WTC11 (cell line): ENCODE measurements around the gene RPS27A.

ENCODE experiments used
- FOXJ3 ChIP-seq: sonication (generic); formaldehyde crosslinking; IDR thresholded peaks from 2 replicates; pipeline ENCODE4 v1.9.0; 2021; ENCODE audit warnings: missing genetic modification reagents, mild to moderate bottlenecking, borderline replicate concordance
- FOXP1 ChIP-seq: sonication (generic); formaldehyde crosslinking; IDR thresholded peaks from 2 replicates; pipeline ENCODE4 v1.8.0; 2022; ENCODE audit warnings: missing genetic modification reagents, mild to moderate bottlenecking, moderate library complexity, borderline replicate concordance
- MYBL2 ChIP-seq: sonication (generic); formaldehyde crosslinking; IDR thresholded peaks from 2 replicates; pipeline ENCODE4 v1.8.1; 2023; ENCODE audit warnings: mild to moderate bottlenecking, moderate library complexity, missing genetic modification reagents
- TCF7 ChIP-seq: sonication (generic); formaldehyde crosslinking; IDR thresholded peaks from 2 replicates; pipeline ENCODE4 v1.8.0; 2022; ENCODE audit warnings: mild to moderate bottlenecking, low read depth, missing genetic modification reagents, moderate library complexity
- TEAD4 ChIP-seq: sonication (generic); formaldehyde crosslinking; IDR thresholded peaks from 2 replicates; pipeline ENCODE4 v1.8.0; 2022; ENCODE audit warnings: mild to moderate bottlenecking, missing genetic modification reagents
- TP53 ChIP-seq: sonication (generic); formaldehyde crosslinking; IDR thresholded peaks from 2 replicates; pipeline ENCODE4 v1.8.1; 2023; ENCODE audit warnings: mild to moderate bottlenecking, missing genetic modification reagents
- ZBTB21 ChIP-seq: sonication (generic); formaldehyde crosslinking; IDR thresholded peaks from 2 replicates; pipeline ENCODE4 v1.8.1; 2023; ENCODE audit warnings: mild to moderate bottlenecking, missing genetic modification reagents, borderline replicate concordance
- ZNF416 ChIP-seq: fragments of 250-450 bp; sonication (Bioruptor Pico); IDR thresholded peaks from 2 replicates; pipeline ENCODE4 v1.9.0; 2021; ENCODE audit warnings: mild to moderate bottlenecking, inconsistent platforms
- TF ChIP-seq, protein P1 (sequence below): sonication (generic); formaldehyde crosslinking; IDR thresholded peaks from 2 replicates; pipeline ENCODE4 v1.8.1; 2023; ENCODE audit warnings: mild to moderate bottlenecking, missing genetic modification reagents
- TF ChIP-seq, protein P2 (sequence below): fragments of 200-600 bp; IDR thresholded peaks from 2 replicates; pipeline ENCODE4 v1.8.0; 2022; ENCODE audit warnings: antibody characterized with exemption
- TF ChIP-seq, protein P3 (sequence below): sonication (generic); formaldehyde crosslinking; IDR thresholded peaks from 2 replicates; pipeline ENCODE4 v1.8.0; 2022; ENCODE audit warnings: mild to moderate bottlenecking, missing genetic modification reagents

DNA sequence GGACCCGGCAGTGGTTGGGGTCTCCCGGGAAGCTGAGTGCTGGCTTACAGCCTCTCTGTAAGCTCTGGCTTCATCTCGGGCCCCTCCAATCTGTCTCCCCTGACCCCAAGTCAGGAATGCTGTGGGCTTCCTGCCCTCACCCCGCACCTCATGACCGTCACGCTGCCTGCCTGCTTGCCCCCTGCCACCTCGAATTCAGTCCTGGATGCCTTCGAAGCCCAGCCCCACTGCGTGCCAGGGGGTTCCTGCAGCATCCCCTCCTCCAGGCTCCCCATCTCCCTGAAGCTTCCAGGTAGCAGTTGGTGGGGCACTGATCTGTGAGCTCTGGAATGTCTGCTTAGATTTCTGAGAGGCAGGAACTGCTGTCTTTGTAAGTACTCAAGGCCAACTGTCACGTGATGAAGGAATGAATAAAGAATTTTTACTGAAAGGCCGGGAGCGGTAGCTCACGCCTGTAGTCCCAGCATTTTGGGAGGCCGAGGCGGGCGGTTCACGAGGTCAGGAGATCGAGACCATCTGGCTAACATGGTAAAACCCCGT is 6.9 kb upstream of the RPS27A start:
- TF ChIP-seq, protein P1, sequence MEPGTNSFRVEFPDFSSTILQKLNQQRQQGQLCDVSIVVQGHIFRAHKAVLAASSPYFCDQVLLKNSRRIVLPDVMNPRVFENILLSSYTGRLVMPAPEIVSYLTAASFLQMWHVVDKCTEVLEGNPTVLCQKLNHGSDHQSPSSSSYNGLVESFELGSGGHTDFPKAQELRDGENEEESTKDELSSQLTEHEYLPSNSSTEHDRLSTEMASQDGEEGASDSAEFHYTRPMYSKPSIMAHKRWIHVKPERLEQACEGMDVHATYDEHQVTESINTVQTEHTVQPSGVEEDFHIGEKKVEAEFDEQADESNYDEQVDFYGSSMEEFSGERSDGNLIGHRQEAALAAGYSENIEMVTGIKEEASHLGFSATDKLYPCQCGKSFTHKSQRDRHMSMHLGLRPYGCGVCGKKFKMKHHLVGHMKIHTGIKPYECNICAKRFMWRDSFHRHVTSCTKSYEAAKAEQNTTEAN, result no peak
- TF ChIP-seq ZBTB21 (CRISPR knock-in tag), result no peak
- TF ChIP-seq, protein P2, sequence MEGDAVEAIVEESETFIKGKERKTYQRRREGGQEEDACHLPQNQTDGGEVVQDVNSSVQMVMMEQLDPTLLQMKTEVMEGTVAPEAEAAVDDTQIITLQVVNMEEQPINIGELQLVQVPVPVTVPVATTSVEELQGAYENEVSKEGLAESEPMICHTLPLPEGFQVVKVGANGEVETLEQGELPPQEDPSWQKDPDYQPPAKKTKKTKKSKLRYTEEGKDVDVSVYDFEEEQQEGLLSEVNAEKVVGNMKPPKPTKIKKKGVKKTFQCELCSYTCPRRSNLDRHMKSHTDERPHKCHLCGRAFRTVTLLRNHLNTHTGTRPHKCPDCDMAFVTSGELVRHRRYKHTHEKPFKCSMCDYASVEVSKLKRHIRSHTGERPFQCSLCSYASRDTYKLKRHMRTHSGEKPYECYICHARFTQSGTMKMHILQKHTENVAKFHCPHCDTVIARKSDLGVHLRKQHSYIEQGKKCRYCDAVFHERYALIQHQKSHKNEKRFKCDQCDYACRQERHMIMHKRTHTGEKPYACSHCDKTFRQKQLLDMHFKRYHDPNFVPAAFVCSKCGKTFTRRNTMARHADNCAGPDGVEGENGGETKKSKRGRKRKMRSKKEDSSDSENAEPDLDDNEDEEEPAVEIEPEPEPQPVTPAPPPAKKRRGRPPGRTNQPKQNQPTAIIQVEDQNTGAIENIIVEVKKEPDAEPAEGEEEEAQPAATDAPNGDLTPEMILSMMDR, result no peak
- TF ChIP-seq FOXJ3 (CRISPR knock-in tag), result no peak
- TF ChIP-seq ZNF416 (CRISPR knock-in tag), result no peak
- no peak for TF ChIP-seq MYBL2 (CRISPR knock-in tag)
- TF ChIP-seq TP53 (CRISPR knock-in tag), result no peak
- TF ChIP-seq FOXP1, result no peak
- TF ChIP-seq, protein P3, sequence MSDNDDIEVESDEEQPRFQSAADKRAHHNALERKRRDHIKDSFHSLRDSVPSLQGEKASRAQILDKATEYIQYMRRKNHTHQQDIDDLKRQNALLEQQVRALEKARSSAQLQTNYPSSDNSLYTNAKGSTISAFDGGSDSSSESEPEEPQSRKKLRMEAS (CRISPR knock-in tag), result no peak
- no peak for TF ChIP-seq TCF7
- TF ChIP-seq TEAD4 (CRISPR knock-in tag), result no peak
